GM12891 (cell line): Measurements from ENCODE around the gene HDAC4.

Source experiments
- DNase-seq: peaks from one replicate; pipeline ENCODE4 v3.0.0; 2011; ENCODE audit warnings: low spot score; ENCODE audit not compliant: insufficient read length
- FAIRE-seq: peaks from 2 replicates; lab custom pipeline; 2011; peaks lifted over from hg19 to GRCh38; lab: Jason Lieb, UNC
- PAX5 ChIP-seq: IDR thresholded peaks from 2 replicates; pipeline ENCODE4 v1.6.1; 2011; ENCODE audit warnings: low read length, moderate library complexity, mild to moderate bottlenecking; ENCODE audit not compliant: insufficient read depth, severe bottlenecking
- POLR2A ChIP-seq: IDR thresholded peaks from 2 replicates; pipeline ENCODE4 v1.6.1; 2011; ENCODE audit warnings: low read depth, low read length, control low read depth
- POLR2AphosphoS5 ChIP-seq: IDR thresholded peaks from 2 replicates; pipeline ENCODE4 v1.6.1; 2011; ENCODE audit warnings: low read depth, low read length, control low read depth
- POU2F2 ChIP-seq: IDR thresholded peaks from 2 replicates; pipeline ENCODE4 v1.6.1; 2011; ENCODE audit warnings: low read depth, mild to moderate bottlenecking, control low read depth, low read length, moderate library complexity
- SPI1 ChIP-seq: IDR thresholded peaks from 2 replicates; pipeline ENCODE4 v1.6.1; 2011; ENCODE audit warnings: low read depth, low read length, control low read depth
- TAF1 ChIP-seq: IDR thresholded peaks from 2 replicates; pipeline ENCODE4 v1.6.1; 2011; ENCODE audit warnings: low read depth, low read length, control low read depth

The HDAC4 gene

DNA sequence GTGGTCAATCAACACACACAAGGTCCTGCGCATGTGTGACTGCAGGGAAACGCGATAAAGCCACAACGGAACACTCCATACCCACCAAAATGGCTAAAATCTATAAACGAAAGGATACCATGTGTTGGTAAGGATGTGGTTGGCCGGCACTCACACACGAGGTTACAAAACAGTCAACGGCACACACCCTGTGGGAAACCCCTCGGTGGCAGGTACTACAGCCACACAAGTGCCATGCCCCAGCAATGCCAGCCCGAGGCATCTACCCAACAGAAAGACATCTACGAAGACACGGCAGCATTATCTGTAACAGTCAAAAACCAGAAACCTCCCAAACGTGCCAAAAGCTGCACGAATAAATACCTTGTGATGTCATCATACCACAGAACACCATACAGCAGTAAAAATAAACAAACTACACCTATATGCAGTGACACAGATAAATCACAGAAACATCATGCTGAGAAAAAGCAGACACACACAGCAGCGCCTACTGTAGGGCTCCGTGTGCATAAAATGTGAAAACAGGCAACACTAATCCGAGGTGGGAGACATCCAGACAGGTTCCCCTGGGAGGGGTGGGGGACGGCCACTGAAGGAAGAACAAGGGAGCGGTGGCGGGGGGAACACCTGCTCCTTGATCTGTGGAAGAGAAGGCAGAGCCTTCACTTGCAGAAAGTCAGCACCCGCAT is 36.7 kb downstream of the HDAC4 start:
- no peak for TF ChIP-seq PAX5
- no peak for TF ChIP-seq POLR2AphosphoS5
- no peak for TF ChIP-seq POU2F2
- no peak for FAIRE-seq
- no peak for DNase-seq

DNA sequence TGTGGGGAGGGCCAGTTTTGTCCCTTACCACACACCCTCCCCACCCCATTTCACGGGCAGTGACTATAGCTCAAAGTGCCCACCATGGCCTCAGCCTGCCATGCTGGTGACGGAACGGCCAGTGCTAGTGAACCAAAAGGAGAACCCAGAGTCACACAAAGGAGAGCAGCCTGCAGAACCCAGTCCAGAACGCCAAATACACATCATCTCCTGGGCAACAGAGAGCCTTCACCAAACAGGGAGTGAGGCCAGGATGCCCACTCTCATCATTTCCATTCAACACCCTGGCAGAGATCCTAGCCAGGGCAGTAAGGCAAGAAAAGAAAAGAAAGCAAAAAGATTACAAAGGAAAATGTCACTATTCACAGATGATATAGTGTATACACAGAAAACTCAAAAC is 38.3 kb downstream of the HDAC4 start:
- DNase-seq: no peak
- no peak for FAIRE-seq
- TF ChIP-seq POU2F2: no peak
- TF ChIP-seq TAF1: no peak
- TF ChIP-seq PAX5: no peak
- no peak for TF ChIP-seq SPI1
- TF ChIP-seq POLR2AphosphoS5: no peak
- TF ChIP-seq POLR2A: no peak

- FAIRE-seq (no peak), DNase-seq (no peak)
- TF ChIP-seq PAX5 (no peak), POLR2AphosphoS5 (no peak), POU2F2 (no peak), POLR2A (no peak), TAF1 (no peak), SPI1 (no peak)
Measured at GRCh38 chr2:239361311-239361642, 39.5 kb downstream of the HDAC4 start.

DNA sequence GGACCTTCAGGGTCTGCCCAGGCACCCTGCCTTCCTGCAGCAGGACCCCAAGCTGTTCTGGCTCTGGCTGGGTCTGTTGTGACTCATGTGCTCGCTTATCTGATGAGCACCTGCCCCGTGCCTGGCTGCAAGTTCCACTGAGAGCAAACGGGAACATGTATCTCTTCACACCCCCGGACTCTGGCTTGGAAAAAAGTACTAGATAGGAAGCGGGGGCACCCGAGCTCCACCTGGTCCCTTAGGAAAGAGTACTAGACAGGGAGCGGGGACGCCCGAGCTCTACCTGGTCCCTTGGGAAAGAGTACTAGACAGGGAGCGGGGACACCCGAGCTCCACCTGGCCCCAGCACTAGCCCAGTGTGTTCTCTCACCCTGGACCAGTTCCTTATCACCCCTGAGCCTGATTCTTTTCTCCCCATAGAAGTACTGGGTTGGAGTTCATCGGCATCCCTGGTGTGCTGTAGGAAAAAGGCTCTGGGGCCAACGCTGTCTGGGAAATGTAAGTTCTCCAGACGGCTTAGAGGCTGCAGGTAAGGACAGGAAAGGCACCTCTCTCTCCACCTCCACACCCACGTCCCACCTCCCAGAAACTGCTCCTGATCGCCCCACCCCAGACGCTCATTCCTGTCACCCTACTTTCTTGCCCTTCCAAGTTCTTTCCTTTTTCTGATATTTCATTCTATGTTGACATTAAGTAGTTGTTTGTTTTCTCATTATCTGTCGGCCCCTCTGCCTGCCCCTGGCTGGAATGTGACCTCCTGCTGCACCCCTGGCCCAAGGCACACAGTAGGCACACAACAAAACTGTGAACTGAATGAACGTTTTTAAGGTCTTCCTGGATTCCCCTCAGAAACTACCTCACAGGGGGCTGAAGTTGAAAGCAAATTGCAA is 40.2 kb downstream of the HDAC4 start:
- DNase-seq: no peak
- no peak for TF ChIP-seq POLR2A
- no peak for TF ChIP-seq PAX5
- no peak for TF ChIP-seq SPI1
- FAIRE-seq: no peak

DNA sequence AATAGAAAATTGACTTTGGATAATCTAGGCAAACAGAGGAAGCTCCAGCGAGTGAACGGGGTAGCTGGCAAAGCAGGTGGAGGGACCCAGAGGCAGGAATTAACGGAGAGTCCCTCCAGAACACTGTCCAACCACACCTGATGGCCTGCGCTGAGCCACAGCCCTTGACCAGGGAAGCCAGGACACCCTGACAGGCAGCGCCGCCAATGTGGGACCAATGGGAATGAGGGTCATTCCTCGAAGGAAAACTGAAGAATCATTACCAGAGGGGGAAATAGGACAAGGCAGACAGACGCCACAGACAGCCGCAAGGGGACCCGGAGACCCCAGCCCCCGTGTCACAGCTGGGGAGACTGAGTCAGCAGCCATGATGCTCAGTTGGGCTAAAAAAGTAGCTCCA is 40.8 kb downstream of the HDAC4 start:
- DNase-seq: no peak
- FAIRE-seq: no peak
- TF ChIP-seq POLR2A (no peak), TAF1 (no peak), PAX5 (no peak), POU2F2 (no peak), SPI1 (no peak), POLR2AphosphoS5 (no peak)

DNA sequence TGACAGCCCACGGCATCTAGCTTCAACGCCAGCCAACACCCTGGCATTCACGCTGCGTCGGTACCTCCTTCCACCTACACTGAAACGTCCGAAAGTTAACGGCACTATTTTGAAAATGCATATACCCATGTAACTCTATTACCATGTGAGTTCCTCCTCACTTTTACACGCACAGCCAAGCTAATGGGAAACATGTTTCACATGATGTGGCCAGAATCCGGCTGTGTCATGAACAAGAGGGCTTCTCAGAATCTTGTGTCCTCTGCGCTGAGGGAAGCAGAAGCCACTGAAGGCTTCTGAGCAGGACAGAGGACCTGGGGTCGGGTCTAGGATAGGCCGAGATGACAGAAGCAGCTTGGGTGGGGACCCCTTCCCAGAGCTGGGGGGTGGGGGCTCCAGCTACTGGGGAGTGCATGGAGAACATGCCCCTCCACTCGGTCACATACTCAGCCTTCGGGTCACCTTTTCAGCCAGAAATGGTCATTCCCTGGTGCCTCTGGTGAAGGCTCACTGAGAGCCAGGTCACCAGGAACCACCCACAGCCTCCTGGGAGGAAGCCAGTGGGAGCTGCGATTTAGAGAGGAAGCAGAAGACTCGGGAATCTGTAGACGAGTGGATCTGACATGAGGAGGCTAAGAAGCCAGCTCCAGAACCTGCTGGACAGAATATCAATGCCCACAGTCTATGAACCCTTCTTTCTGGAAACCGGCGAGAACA is 41.5 kb downstream of the HDAC4 start:
- TF ChIP-seq POLR2AphosphoS5: no peak
- no peak for TF ChIP-seq POU2F2
- DNase-seq (no peak), FAIRE-seq (no peak)

- no peak for DNase-seq
- TF ChIP-seq POU2F2 (no peak), POLR2A (no peak)
- no peak for FAIRE-seq
Measured at GRCh38 chr2:239358062-239358754, 42.6 kb downstream of the HDAC4 start.

- FAIRE-seq: no peak
- no peak for DNase-seq
Measured at GRCh38 chr2:239355724-239356123, 45.1 kb downstream of the HDAC4 start.

GRCh38 chr2:239355139-239355538 is 45.7 kb downstream of the HDAC4 start:
- no peak for FAIRE-seq
- DNase-seq: no peak
- TF ChIP-seq PAX5: no peak
- TF ChIP-seq POLR2A: no peak
- no peak for TF ChIP-seq POLR2AphosphoS5
- no peak for TF ChIP-seq TAF1
- no peak for TF ChIP-seq POU2F2
- no peak for TF ChIP-seq SPI1

More at GRCh38 chr2:239355724-239356123, 45.1 kb downstream of the HDAC4 start:
- TF ChIP-seq TAF1 (no peak), SPI1 (no peak), POLR2AphosphoS5 (no peak), POU2F2 (no peak), POLR2A (no peak), PAX5 (no peak)

GRCh38 chr2:239354791-239355136 is 46.1 kb downstream of the HDAC4 start:
- no peak for DNase-seq
- FAIRE-seq: no peak
- TF ChIP-seq POU2F2 (no peak), SPI1 (no peak), POLR2A (no peak), POLR2AphosphoS5 (no peak), PAX5 (no peak), TAF1 (no peak)
